Measurements from ENCODE around the gene OSMR. TPM values are rescaled to one million over a fixed set of nuclear protein-coding genes. Genes with fewer than 3 reads are reported as not detected.

Gene OSMR
- polyA plus RNA-seq, 1 of the 3 experiments (the other 2 are of a cell fraction): 56.0 TPM

GRCh38 chr5:38961691-38962090 is 115.9 kb downstream of the OSMR start:
- Histone ChIP-seq H3K4me2 (no peak overlapping the region), H3K79me2 (ENCODE audit: insufficient read depth) (no peaks in the 10 kb centered on the region), H3F3A (replicated peaks; ENCODE audit: insufficient read depth) (peaks cover 12% of the 10 kb centered on the region), H3K27ac (ENCODE audit: low read depth in 2 of 2, low read length in 1 of 2) (no peak overlapping the region), H3K4me3 (ENCODE audit: low read depth in 2 of 2, low read length in 1 of 2) (no peak overlapping the region), H3K27me3 (ENCODE audit: insufficient read depth) (no peaks in the 10 kb centered on the region), H3K9ac (no peak overlapping the region), H3K4me1 (ENCODE audit: control insufficient read depth in 1 of 2, insufficient read depth in 2 of 2, low read depth in 1 of 2, low read length in 1 of 2) (no peaks in the 10 kb centered on the region), H3K9me2 (no peaks in the 10 kb centered on the region), H2AFZ (ENCODE audit: low read depth) (no peak overlapping the region), H3K9me3 (no peaks in the 10 kb centered on the region), H3K36me3 (replicated peaks in 1 of 2; ENCODE audit: control insufficient read depth in 1 of 2, insufficient read depth in 2 of 2, low read length in 1 of 2) (peaks cover 86 to 96% of the 10 kb centered on the region in 2 experiments), H4K20me1 (ENCODE audit: insufficient read depth) (no peaks in the 10 kb centered on the region)
- POLR2A ChIA-PET: no interaction called here
- 91% methylated on average over 2 of the region's 2 CpGs for WGBS (ENCODE audit: low lambda C conversion rate)
- TF ChIP-seq PBX3 (IDR thresholded peaks at IDR 0.05) (no peak), MEF2A (IDR thresholded peaks at IDR 0.05; ENCODE audit: borderline replicate concordance, low read depth) (no peak), RAD21 (IDR thresholded peaks at IDR 0.05; ENCODE audit: low read length) (no peak), CTCF (IDR thresholded peaks at IDR 0.05) (no peak)
- CTCF ChIA-PET: interaction anchor here (0.5 kb wide), 1 partner anchor 41 kb away, joined by 3 read pairs; no protein-coding TSS in a partner anchor
- no peak for DNase-seq

GRCh38 chr5:38968665-38969064 is 122.9 kb downstream of the OSMR start:
- H3K79me2 ChIP-seq (ENCODE audit: insufficient read depth): no peaks in the 10 kb centered on the region
- no peak overlapping the region for H3K4me2 ChIP-seq
- no peaks in the 10 kb centered on the region for H3K9me3 ChIP-seq
- ChIA-PET CTCF (no interaction called here), POLR2A (no interaction called here)
- no peaks in the 10 kb centered on the region for H4K20me1 ChIP-seq (ENCODE audit: insufficient read depth)
- peaks cover 40 to 67% of the 10 kb centered on the region in 2 experiments for H3K36me3 ChIP-seq (replicated peaks in 1 of 2; ENCODE audit: control insufficient read depth in 1 of 2, insufficient read depth in 2 of 2, low read length in 1 of 2)
- no peak overlapping the region for H3K4me3 ChIP-seq (ENCODE audit: low read depth in 2 of 2, low read length in 1 of 2)
- WGBS (ENCODE audit: low lambda C conversion rate): 95% methylated on average over 5 of the region's 5 CpGs
- H3F3A ChIP-seq (replicated peaks; ENCODE audit: insufficient read depth): peaks cover 3% of the 10 kb centered on the region
- no peak overlapping the region for H3K27ac ChIP-seq (ENCODE audit: low read depth in 2 of 2, low read length in 1 of 2)
- H2AFZ ChIP-seq (ENCODE audit: low read depth): no peak overlapping the region
- TF ChIP-seq ELF1 (IDR thresholded peaks at IDR 0.05): no peak
- TF ChIP-seq SMC3 (IDR thresholded peaks at IDR 0.05; ENCODE audit: low read depth, low read length): no peak
- TF ChIP-seq NRF1 (IDR thresholded peaks at IDR 0.05; ENCODE audit: low read depth, low read length): no peak
- TF ChIP-seq CHD2 (IDR thresholded peaks at IDR 0.05; ENCODE audit: low read length, partially characterized antibody): no peak
- no peak for TF ChIP-seq RXRA (IDR thresholded peaks at IDR 0.05; ENCODE audit: borderline replicate concordance, low read depth)
- H3K27me3 ChIP-seq (ENCODE audit: insufficient read depth): no peaks in the 10 kb centered on the region
- H3K4me1 ChIP-seq (ENCODE audit: control insufficient read depth in 1 of 2, insufficient read depth in 2 of 2, low read depth in 1 of 2, low read length in 1 of 2): no peaks in the 10 kb centered on the region
- no peak overlapping the region for H3K9ac ChIP-seq
- no peak for DNase-seq
- H3K9me2 ChIP-seq: no peaks in the 10 kb centered on the region

- no peaks in the 10 kb centered on the region; a peak in 1 of 4 replicates for H3K4me1 ChIP-seq (ENCODE audit: control insufficient read depth in 1 of 2, insufficient read depth in 2 of 2, low read depth in 1 of 2, low read length in 1 of 2)
- no peak overlapping the region for H3K27ac ChIP-seq (ENCODE audit: low read depth in 2 of 2, low read length in 1 of 2)
- H4K20me1 ChIP-seq (ENCODE audit: insufficient read depth): no peaks in the 10 kb centered on the region
- TF ChIP-seq SMC3 (IDR thresholded peaks at IDR 0.05; ENCODE audit: low read depth, low read length) (no peak), FOXM1 (IDR thresholded peaks at IDR 0.05; ENCODE audit: low read depth) (no peak), MAX (IDR thresholded peaks at IDR 0.05; ENCODE audit: low read depth) (no peak), USF2 (IDR thresholded peaks at IDR 0.05; ENCODE audit: borderline replicate concordance, low read depth, low read length) (no peak), NFIC (IDR thresholded peaks at IDR 0.05; ENCODE audit: borderline replicate concordance) (no peak), EZH2phosphoT487 (IDR thresholded peaks at IDR 0.05; ENCODE audit: borderline replicate concordance, low read depth) (no peak), GATA2 (CRISPR knock-in tag; IDR thresholded peaks at IDR 0.05) (no peak), SIN3A (IDR thresholded peaks at IDR 0.05; ENCODE audit: borderline replicate concordance, low read depth, low read length) (no peak), RCOR1 (IDR thresholded peaks at IDR 0.05; ENCODE audit: low read length) (no peak), FOXJ3 (CRISPR knock-in tag; IDR thresholded peaks at IDR 0.05) (no peak), ELF1 (IDR thresholded peaks at IDR 0.05) (no peak), POLR2AphosphoS5 (IDR thresholded peaks at IDR 0.05; ENCODE audit: low read depth, low read length) (no peak), RXRA (IDR thresholded peaks at IDR 0.05; ENCODE audit: borderline replicate concordance, low read depth) (no peak), RAD21 (IDR thresholded peaks at IDR 0.05; ENCODE audit: low read length) (no peak), RFX5 (IDR thresholded peaks at IDR 0.05; ENCODE audit: low read length) (no peak), TCF12 (IDR thresholded peaks at IDR 0.05) (no peak)
- no peaks in the 10 kb centered on the region for H3K9me3 ChIP-seq
- H3F3A ChIP-seq (replicated peaks; ENCODE audit: insufficient read depth): peaks cover 11% of the 10 kb centered on the region
- peaks cover 4 to 17% of the 10 kb centered on the region in 2 experiments for H3K36me3 ChIP-seq (replicated peaks in 1 of 2; ENCODE audit: control insufficient read depth in 1 of 2, insufficient read depth in 2 of 2, low read length in 1 of 2)
- H3K27me3 ChIP-seq (ENCODE audit: insufficient read depth): no peaks in the 10 kb centered on the region
- H3K4me3 ChIP-seq (ENCODE audit: low read depth in 2 of 2, low read length in 1 of 2): no peak overlapping the region
- no peaks in the 10 kb centered on the region for H3K9me2 ChIP-seq
- H3K79me2 ChIP-seq (ENCODE audit: insufficient read depth): no peaks in the 10 kb centered on the region
- no peak overlapping the region for H3K4me2 ChIP-seq
- DNase-seq: no peak
- POLR2A ChIA-PET: no interaction called here
- H3K9ac ChIP-seq: no peak overlapping the region
- CTCF ChIA-PET: no interaction called here
- H2AFZ ChIP-seq (ENCODE audit: low read depth): no peak overlapping the region
Observed at GRCh38 chr5:38978036-38978435, 132.2 kb downstream of the OSMR start.

All from SK-N-SH (cell line).